ENCODE data around the gene MYLK.
A peak's percentile ranks its signal among the peaks of the same experiment; 100 is the strongest.

Gene MYLK

DNA sequence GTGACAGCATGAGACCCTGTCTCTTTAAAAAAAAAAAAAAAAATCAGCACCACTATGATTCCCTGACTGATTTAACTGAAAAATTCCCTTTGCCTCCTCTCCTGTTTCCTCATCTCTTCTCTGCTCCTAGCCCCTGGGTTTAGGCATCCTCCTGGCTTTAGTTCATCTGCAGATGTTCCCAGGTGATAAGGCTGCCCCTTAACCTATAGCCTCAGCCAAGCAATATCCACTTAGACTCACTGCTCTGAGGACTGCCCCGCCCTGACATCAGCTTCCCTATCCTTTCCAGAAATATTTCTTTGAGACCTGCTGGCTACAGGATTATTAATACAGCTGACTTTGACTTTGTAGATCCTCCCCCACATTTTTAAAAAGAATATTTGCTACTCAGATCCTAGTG is 259.8 kb downstream of the MYLK start:
- Histone ChIP-seq H3K4ac (ENCODE audit: low read length) (no peak overlapping the region), H3K79me1 (ENCODE audit: low read depth, low read length) (no peaks in the 10 kb centered on the region), H2AK5ac (ENCODE audit: low read depth, low read length) (no peak overlapping the region), H3K27me3 (ENCODE audit: control insufficient read depth in 3 of 3, insufficient read depth in 3 of 3, low read depth in 1 of 3, low read length in 3 of 3) (no peaks in the 10 kb centered on the region), H3K27ac (replicated peaks; ENCODE audit: low read length) (no peak overlapping the region), H3K23ac (ENCODE audit: low read depth, low read length, poor library complexity) (no peak overlapping the region), H2BK12ac (ENCODE audit: low read length) (no peak overlapping the region), H3K9me3 (replicated peaks in 1 of 2; ENCODE audit: control insufficient read depth in 2 of 2, insufficient read depth in 1 of 2, low read depth in 1 of 2, low read length in 2 of 2) (peaks cover 0 to 4% of the 10 kb centered on the region in 2 donors), H3K18ac (ENCODE audit: low read length) (no peak overlapping the region), H3K4me3 (ENCODE audit: low read length in 2 of 2) (no peak overlapping the region), H3K9ac (ENCODE audit: low read depth, low read length, poor library complexity) (no peak overlapping the region), H2BK15ac (ENCODE audit: low read length) (no peak overlapping the region), H4K8ac (ENCODE audit: low read depth, low read length) (no peak overlapping the region), H3K4me1 (ENCODE audit: control insufficient read depth in 2 of 2, insufficient read depth in 1 of 2, low read depth in 1 of 2, low read length in 2 of 2) (peaks cover 0 to 11% of the 10 kb centered on the region in 2 donors), H2BK5ac (ENCODE audit: low read length) (no peak overlapping the region), H2BK120ac (ENCODE audit: low read depth, low read length) (no peak overlapping the region), H3K36me3 (replicated peaks in 1 of 2; ENCODE audit: control insufficient read depth in 2 of 2, insufficient read depth in 2 of 2, low read length in 2 of 2) (peaks cover 22 to 29% of the 10 kb centered on the region in 2 donors), H2AFZ (ENCODE audit: low read length) (no peak overlapping the region), H3K4me2 (ENCODE audit: insufficient read depth, low read length, poor library complexity, severe bottlenecking) (no peak overlapping the region), H4K91ac (ENCODE audit: low read depth, low read length, poor library complexity) (no peak overlapping the region), H3K14ac (ENCODE audit: low read length) (no peak overlapping the region)
- no CpG with 5 or more reads among the region's 1 CpG for WGBS, 2 donors (ENCODE audit: extremely low coverage in 2 of 2, insufficient read length in 2 of 2, insufficient replicate concordance in 1 of 2)
- DNase-seq (ENCODE audit: low spot score): no peak

DNA sequence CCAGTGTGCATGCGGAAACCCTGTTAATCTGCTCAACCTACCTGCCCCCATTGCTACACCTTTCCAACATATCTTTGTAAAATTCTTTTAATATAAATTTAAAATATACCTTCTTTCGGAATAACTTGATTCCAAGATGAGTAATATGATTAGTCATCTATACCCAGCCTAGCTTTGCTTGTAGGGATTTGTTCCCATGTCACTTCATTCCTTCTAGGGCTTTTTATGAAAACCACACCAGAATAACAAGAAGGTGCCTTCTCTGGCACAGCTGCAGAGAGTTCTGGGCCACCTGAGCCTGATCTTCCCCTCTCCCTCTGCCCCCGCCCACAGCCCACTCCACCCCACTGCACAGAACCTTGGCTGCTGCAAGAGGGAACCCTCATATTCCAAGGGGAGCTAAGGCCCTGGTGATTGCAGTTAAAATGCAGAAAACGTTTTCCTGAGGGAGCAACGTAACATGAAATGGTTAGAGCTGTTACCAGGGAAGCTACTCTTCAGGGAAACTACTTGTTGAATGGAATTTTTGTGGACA is 260.7 kb downstream of the MYLK start:
- no peak overlapping the region for H2BK5ac ChIP-seq (ENCODE audit: low read length)
- H3K36me3 ChIP-seq (replicated peaks in 1 of 2; ENCODE audit: control insufficient read depth in 2 of 2, insufficient read depth in 2 of 2, low read length in 2 of 2): peaks cover 23 to 31% of the 10 kb centered on the region in 2 donors
- no peak overlapping the region for H3K23ac ChIP-seq (ENCODE audit: low read depth, low read length, poor library complexity)
- H3K14ac ChIP-seq (ENCODE audit: low read length): no peak overlapping the region
- no peak overlapping the region for H3K4ac ChIP-seq (ENCODE audit: low read length)
- no peak overlapping the region for H3K4me3 ChIP-seq (ENCODE audit: low read length in 2 of 2)
- H3K4me2 ChIP-seq (ENCODE audit: insufficient read depth, low read length, poor library complexity, severe bottlenecking): no peak overlapping the region
- no CpG with 5 or more reads among the region's 5 CpGs for WGBS, 2 donors (ENCODE audit: extremely low coverage in 2 of 2, insufficient read length in 2 of 2, insufficient replicate concordance in 1 of 2)
- H3K9ac ChIP-seq (ENCODE audit: low read depth, low read length, poor library complexity): no peak overlapping the region
- H3K9me3 ChIP-seq (replicated peaks in 1 of 2; ENCODE audit: control insufficient read depth in 2 of 2, insufficient read depth in 1 of 2, low read depth in 1 of 2, low read length in 2 of 2): peaks cover 0 to 4% of the 10 kb centered on the region in 2 donors
- no peak overlapping the region for H2AFZ ChIP-seq (ENCODE audit: low read length)
- peaks cover 0 to 11% of the 10 kb centered on the region in 2 donors for H3K4me1 ChIP-seq (ENCODE audit: control insufficient read depth in 2 of 2, insufficient read depth in 1 of 2, low read depth in 1 of 2, low read length in 2 of 2)
- no peaks in the 10 kb centered on the region for H3K79me1 ChIP-seq (ENCODE audit: low read depth, low read length)
- DNase-seq (ENCODE audit: low spot score): no peak
- H2AK5ac ChIP-seq (ENCODE audit: low read depth, low read length): no peak overlapping the region
- H2BK15ac ChIP-seq (ENCODE audit: low read length): no peak overlapping the region
- H2BK120ac ChIP-seq (ENCODE audit: low read depth, low read length): no peak overlapping the region
- H3K27ac ChIP-seq (replicated peaks; ENCODE audit: low read length): no peak overlapping the region
- H2BK12ac ChIP-seq (ENCODE audit: low read length): no peak overlapping the region
- no peak overlapping the region for H4K91ac ChIP-seq (ENCODE audit: low read depth, low read length, poor library complexity)
- no peaks in the 10 kb centered on the region for H3K27me3 ChIP-seq (ENCODE audit: control insufficient read depth in 3 of 3, insufficient read depth in 3 of 3, low read depth in 1 of 3, low read length in 3 of 3)
- no peak overlapping the region for H3K18ac ChIP-seq (ENCODE audit: low read length)
- no peak overlapping the region for H4K8ac ChIP-seq (ENCODE audit: low read depth, low read length)

DNA sequence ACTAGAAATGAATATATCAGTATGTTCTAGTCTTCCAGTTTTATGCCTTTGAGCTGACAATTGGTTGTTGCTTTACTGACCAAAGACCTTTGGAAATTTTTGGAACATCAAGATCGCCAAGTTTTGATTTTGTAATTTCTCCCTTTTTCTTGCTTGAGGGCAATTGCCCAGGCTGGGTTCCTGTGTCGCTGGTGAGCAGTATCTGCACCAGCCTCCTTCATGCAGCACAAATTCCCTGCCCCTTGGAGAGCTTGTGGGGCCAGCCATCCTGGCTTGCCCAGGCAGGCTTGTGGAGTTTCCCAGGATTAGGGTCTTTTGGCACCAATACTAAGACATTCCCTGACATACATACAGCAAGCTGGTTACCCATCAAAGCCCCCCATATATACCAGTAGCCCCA is 261.4 kb downstream of the MYLK start:
- Histone ChIP-seq H2BK5ac (ENCODE audit: low read length) (no peak overlapping the region), H2AFZ (ENCODE audit: low read length) (no peak overlapping the region), H3K9ac (ENCODE audit: low read depth, low read length, poor library complexity) (no peak overlapping the region), H3K27me3 (ENCODE audit: control insufficient read depth in 3 of 3, insufficient read depth in 3 of 3, low read depth in 1 of 3, low read length in 3 of 3) (no peaks in the 10 kb centered on the region), H2BK12ac (ENCODE audit: low read length) (no peak overlapping the region), H3K23ac (ENCODE audit: low read depth, low read length, poor library complexity) (no peak overlapping the region), H3K4me1 (ENCODE audit: control insufficient read depth in 2 of 2, insufficient read depth in 1 of 2, low read depth in 1 of 2, low read length in 2 of 2) (peaks cover 0 to 11% of the 10 kb centered on the region in 2 donors), H3K4me2 (ENCODE audit: insufficient read depth, low read length, poor library complexity, severe bottlenecking) (no peak overlapping the region), H3K79me1 (ENCODE audit: low read depth, low read length) (no peaks in the 10 kb centered on the region), H4K8ac (ENCODE audit: low read depth, low read length) (no peak overlapping the region), H2BK120ac (ENCODE audit: low read depth, low read length) (no peak overlapping the region), H3K4me3 (ENCODE audit: low read length in 2 of 2) (no peak overlapping the region), H3K9me3 (replicated peaks in 1 of 2; ENCODE audit: control insufficient read depth in 2 of 2, insufficient read depth in 1 of 2, low read depth in 1 of 2, low read length in 2 of 2) (peaks cover 0 to 2% of the 10 kb centered on the region in 2 donors), H3K36me3 (replicated peaks in 1 of 2; ENCODE audit: control insufficient read depth in 2 of 2, insufficient read depth in 2 of 2, low read length in 2 of 2) (peaks cover 26 to 38% of the 10 kb centered on the region in 2 donors), H4K91ac (ENCODE audit: low read depth, low read length, poor library complexity) (no peak overlapping the region), H2BK15ac (ENCODE audit: low read length) (no peak overlapping the region), H3K27ac (replicated peaks; ENCODE audit: low read length) (no peak overlapping the region), H3K4ac (ENCODE audit: low read length) (no peak overlapping the region), H3K14ac (ENCODE audit: low read length) (no peak overlapping the region), H3K18ac (ENCODE audit: low read length) (no peak overlapping the region), H2AK5ac (ENCODE audit: low read depth, low read length) (no peak overlapping the region)
- no peak for DNase-seq (ENCODE audit: low spot score)
- WGBS, 2 donors (ENCODE audit: extremely low coverage in 2 of 2, insufficient read length in 2 of 2, insufficient replicate concordance in 1 of 2): no CpG with 5 or more reads among the region's 2 CpGs

DNA sequence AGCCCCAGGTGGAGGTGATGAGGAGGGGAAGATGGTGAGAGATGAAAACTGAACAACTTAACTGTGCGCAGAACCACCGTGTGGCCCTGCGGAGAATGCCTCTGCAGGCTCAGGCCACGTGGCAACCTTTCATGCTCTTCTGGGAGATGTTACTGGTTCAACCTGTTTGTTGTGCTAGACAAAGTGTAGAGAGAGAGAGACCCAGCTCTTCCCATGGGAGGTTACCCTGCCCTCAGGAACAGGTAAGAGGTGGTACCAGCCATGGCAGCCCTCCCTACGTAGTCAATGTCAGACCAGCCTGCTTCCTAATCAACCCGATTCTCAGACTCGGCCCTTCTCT is 262.3 kb downstream of the MYLK start:
- WGBS, 2 donors (ENCODE audit: extremely low coverage in 2 of 2, insufficient read length in 2 of 2, insufficient replicate concordance in 1 of 2): no CpG with 5 or more reads among the region's 7 CpGs
- no peak overlapping the region for H2BK120ac ChIP-seq (ENCODE audit: low read depth, low read length)
- no peak overlapping the region for H2BK12ac ChIP-seq (ENCODE audit: low read length)
- no peak overlapping the region for H4K8ac ChIP-seq (ENCODE audit: low read depth, low read length)
- H2BK15ac ChIP-seq (ENCODE audit: low read length): no peak overlapping the region
- H3K14ac ChIP-seq (ENCODE audit: low read length): no peak overlapping the region
- no peak overlapping the region for H3K23ac ChIP-seq (ENCODE audit: low read depth, low read length, poor library complexity)
- H4K91ac ChIP-seq (ENCODE audit: low read depth, low read length, poor library complexity): no peak overlapping the region
- no peaks in the 10 kb centered on the region for H3K27me3 ChIP-seq (ENCODE audit: control insufficient read depth in 3 of 3, insufficient read depth in 3 of 3, low read depth in 1 of 3, low read length in 3 of 3)
- H3K18ac ChIP-seq (ENCODE audit: low read length): no peak overlapping the region
- no peak overlapping the region for H3K4me2 ChIP-seq (ENCODE audit: insufficient read depth, low read length, poor library complexity, severe bottlenecking)
- no peaks in the 10 kb centered on the region for H3K79me1 ChIP-seq (ENCODE audit: low read depth, low read length)
- peaks cover 25 to 39% of the 10 kb centered on the region in 2 donors for H3K36me3 ChIP-seq (replicated peaks in 1 of 2; ENCODE audit: control insufficient read depth in 2 of 2, insufficient read depth in 2 of 2, low read length in 2 of 2)
- H3K9me3 ChIP-seq (replicated peaks in 1 of 2; ENCODE audit: control insufficient read depth in 2 of 2, insufficient read depth in 1 of 2, low read depth in 1 of 2, low read length in 2 of 2): peaks cover 0 to 2% of the 10 kb centered on the region in 2 donors
- no peak overlapping the region for H2AFZ ChIP-seq (ENCODE audit: low read length)
- no peak overlapping the region for H3K4ac ChIP-seq (ENCODE audit: low read length)
- no peak overlapping the region for H3K9ac ChIP-seq (ENCODE audit: low read depth, low read length, poor library complexity)
- peaks cover 0 to 11% of the 10 kb centered on the region in 2 donors for H3K4me1 ChIP-seq (ENCODE audit: control insufficient read depth in 2 of 2, insufficient read depth in 1 of 2, low read depth in 1 of 2, low read length in 2 of 2)
- peak overlapping the region in 1 of 2 donors; percentile 6 for H3K4me3 ChIP-seq (ENCODE audit: low read length in 2 of 2)
- no peak overlapping the region for H2BK5ac ChIP-seq (ENCODE audit: low read length)
- no peak for DNase-seq (ENCODE audit: low spot score)
- no peak overlapping the region for H3K27ac ChIP-seq (replicated peaks; ENCODE audit: low read length)
- H2AK5ac ChIP-seq (ENCODE audit: low read depth, low read length): no peak overlapping the region

Measured in neuronal stem cell (in vitro differentiated cells).